LHCN-M2 (cell line): ENCODE results near the gene BBIP1. TPM values are rescaled to one million over a fixed set of nuclear protein-coding genes. Genes with fewer than 3 reads are reported as not detected.

ENCODE experiments used
- DNase-seq: peaks from one replicate; pipeline ENCODE4 v3.0.0-alpha.2; 2012; ENCODE audit warnings: low read depth
- total RNA-seq: library from RNA; depleted of rRNA; stranded (reverse); fragments of >200 nt; gene quantifications from 2 replicates; pipeline ENCODE4 v1.2.3, GENCODE V29; 2014

Gene BBIP1
- total RNA-seq, 1 experiment from 2014 or later, result 27.8 TPM

DNA sequence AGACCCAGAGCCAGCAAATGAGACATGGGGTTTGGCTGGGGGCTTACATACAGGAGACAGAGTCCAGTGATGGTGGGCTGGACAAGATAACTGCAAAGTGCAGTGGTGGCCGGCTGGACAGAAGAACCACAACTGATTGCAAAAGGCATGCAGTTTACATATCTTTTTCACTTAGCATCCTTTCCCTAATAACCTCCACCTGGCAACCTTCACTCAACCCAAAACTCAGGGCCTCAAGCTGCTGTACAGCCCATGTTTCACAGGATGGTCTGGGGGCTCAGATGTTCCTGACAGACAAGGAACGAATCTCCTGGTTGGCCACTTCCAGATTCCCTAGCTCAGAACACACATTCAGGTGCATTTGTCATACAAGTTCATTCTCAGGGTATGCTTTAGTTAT, 55.0 kb downstream of the BBIP1 start:
- no peak for DNase-seq

DNA sequence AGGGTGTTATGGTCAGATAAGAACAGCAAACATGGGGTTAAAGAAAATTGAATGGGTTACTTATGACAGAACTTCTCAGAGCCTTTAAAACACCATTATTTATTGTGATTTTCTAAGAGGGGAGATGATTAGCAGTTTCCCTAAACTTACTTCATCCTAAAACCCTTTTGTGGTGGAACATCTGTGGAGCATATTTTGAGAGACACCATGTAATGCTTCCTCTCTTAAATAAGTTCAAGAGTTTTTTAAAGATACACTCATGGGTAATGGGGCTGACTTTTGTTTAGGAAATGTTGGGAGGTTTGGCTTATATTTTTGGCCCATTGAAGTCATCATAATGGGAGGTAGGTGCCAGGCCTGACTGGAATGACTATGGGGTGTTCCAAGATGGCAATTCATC, 55.6 kb downstream of the BBIP1 start:
- DNase-seq, result no peak

DNA sequence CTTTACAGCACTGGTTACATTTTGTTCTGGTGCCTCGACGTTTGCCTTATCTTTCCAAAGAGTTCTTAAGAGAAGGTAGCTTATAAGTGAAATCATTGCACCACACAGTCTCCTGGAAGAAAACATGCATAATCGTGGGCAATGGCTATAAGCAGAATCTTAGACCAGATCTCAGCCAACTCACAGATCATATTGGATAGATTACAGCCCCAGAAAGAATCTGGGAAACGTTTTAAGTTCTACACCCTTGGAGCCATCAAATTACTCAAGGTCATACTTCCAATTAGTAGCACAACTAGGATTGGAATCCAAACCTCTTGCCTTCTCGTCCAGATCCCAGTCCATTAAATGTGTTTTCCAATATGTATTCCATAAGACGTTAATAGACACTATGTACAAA, 56.0 kb downstream of the BBIP1 start:
- no peak for DNase-seq

DNA sequence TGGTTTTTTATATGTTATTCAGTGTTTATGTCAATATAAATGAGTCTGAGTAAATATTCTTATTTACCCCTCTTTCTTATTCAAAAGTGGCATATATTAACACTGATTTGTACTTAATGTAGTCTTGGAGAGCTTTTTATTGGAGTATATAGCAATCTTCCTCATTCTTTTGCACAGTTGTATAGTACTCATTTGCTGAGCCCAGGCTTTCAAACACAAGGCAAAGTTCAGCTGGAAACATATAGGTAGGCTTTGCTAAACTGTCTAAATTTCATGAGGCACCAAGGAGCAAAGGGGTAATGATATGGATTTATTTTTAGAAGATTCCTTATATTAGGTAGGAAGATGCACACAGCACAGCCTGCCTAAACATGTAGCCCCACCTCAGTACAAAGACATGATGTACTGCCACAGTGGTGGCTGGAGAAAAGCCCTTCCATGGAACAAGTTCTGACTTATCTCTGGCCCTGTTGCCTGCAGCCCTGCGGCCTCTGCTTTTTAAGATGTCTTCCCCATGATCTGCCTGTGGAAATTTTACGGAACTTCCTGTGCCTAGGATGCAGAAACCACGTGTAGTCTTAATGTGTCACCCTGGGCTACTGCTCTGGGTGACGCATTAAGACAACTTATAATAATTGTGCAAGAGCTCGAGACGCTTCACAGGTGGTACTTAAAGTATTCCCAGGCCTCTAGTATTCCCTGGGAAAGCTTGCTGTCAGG, 56.9 kb downstream of the BBIP1 start:
- DNase-seq, result no peak

DNA sequence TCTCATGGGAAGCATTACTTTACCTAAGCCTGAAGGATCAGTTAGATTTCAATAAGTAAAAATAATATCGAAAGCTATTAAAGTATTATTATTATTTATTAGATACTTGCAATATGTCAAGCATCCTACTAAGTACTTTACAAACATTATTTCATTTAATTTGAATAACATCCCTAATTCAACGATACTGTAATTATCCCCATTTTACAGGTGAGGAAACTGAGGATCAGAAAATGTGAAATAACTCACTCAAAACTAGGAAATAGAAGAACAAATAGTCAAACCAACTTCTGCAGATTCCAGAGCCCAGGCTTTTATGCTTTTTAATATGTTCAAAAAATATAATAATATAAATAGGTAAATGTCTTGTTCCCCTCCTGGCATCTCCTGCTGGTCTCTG, 57.5 kb downstream of the BBIP1 start:
- DNase-seq, result no peak

DNA sequence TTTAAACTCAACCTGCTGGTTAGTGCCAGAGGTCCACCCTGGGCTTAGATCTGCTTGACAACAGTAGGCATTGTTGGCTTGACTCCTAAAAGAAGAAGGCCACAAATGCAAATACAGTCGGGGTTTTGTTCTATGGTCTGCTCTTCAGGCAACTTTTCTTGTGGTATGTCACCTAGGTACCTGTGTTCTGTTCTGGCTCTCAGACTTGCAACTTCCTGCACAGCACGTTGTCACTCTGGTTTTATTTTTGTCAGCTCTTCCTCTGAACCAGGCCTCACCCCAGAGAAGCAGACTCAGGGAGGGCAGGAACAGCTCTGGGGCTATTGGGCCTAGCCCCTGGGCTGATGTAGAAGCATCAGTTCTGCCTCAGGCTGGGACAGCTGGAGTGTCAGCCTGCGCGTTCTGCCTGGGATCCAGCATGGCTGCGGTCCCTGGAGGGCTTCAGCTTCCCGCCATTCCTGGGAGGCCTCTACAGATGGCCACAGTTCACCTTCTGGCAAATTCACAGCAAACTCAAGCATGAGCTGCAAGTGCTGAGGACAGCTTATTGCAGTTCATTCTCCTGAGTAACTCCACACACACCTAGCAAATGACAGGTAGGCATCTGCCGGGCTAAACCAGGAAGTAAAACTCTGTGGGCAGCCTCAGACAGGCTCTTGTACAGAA, 58.3 kb downstream of the BBIP1 start:
- DNase-seq, result no peak

DNA sequence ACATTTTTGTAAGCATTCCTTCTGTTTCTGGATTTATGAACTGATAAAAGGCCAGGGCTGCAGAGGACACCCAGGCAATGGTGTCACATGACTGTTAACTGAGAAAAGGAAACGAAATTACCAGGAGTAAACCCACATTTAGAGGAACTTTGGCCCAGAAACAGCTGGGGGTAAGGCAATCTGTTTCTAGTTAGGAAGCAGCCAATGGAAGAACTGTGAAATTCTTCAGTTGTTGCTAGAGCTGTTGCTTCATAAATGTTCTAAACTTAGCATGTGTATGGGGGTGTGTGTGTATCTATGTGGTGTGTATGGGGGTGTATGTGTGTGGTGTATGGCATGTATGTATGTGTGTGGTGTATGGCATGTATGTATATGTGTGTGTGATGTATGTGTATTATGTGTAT, 59.0 kb downstream of the BBIP1 start:
- DNase-seq, result peak; percentile 60

DNA sequence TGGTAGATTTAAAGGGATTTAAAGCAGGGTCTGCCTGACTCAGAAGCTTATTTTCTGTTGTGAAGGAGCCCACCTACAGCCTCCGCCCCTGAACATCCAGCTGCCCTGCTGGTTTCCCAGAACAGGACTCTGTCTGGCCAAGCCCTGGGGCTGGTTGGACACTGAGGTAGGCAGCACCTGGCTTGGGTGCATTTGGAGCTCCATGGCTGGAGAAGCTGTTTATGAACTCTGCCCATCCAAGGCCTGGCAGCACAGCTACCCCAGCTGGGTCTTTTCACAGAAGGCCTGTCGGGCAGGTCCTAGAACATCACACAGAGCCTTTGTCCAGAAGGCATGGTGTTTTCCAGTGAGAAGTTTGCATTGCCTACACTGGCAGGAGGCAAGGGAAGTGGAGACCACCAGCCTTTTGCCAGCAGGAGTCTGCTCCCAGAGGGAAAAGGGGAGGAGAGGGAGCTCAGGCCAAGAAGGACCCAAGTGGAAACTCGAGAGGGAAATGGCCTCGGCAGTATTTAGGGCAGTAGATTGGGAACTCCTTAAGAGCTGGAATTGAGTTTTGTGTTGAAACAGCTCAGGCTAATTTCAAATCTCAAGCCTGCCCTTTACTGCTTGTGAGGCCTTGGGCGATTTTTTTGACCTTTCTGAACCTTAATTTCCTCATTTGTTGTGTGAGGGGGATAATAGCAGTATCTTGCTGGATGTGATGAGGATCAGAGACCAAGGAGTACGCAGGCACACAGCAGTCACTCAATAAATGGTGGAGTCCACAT, 59.6 kb downstream of the BBIP1 start:
- no peak for DNase-seq

DNA sequence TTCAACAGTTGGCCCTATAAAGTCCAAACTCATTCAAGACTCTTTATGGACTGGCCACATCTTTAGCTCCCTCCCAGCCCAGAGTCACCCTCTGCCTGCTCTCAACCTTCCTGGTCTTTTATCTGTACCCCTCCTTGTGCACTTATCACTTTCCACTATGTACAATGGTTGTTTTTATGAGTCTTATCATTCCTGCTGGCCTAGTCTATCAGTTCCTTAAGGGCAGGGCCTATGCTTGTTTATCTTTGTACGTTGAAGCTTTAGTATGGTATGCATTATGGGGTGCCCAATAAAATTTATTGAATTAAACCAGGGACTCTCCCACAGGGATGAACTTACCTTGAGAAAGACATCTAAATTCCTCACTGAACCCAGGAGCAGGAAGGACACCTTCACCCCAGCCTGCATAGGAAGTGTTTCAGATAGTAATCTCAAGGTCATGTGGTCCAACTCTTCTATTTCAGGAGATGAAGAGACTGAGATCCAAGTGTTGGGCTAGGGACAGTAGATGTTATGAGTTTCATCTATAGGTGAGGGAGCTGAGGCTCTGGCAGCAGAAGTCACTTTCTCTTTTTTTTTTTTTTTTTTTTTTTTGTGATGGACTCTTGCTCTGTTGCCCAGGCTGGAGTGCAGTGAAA, 60.6 kb downstream of the BBIP1 start:
- DNase-seq, result no peak

DNA sequence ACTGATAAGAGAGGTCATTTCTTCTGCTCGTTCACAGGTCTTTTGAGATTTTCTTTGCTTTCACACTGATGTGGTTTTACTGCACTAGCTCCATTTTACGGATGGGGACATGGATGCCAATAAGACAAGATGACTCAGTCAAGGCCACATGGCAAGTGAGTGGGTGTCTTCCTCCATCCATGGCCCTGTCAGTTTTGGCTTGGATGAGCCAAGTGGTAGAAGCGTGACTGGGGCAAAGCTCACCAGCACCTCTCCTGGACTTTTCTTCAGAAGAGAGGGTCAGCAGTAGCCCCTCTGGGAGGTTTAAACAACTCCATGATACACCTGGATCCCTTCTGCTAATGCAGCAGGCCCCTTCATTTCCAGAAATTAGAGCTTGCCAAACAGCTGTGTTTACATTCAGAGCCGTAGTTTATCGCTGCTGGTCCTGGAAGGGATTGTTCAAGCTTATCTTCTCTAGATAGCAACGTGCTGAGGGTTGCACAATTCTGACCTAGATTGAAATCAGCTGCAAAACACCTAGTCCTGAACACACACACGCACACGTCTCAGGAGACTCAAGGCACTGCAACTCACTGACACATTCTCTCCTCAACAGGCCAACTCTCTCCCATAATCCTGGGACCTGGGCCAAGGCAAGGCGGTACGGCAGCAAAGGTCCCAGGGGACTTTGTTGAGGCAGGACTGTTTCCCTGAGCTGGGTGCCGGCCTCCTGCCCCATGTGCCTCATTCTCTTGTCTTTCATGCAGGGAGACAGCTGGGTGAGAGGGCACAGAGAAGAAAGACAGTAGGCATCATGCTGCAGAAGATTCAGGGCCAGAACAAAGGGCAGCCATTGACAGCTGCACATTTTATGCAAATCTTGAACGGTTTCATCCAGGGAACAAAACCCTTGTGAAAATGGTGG, 61.5 kb downstream of the BBIP1 start:
- no peak for DNase-seq

DNA sequence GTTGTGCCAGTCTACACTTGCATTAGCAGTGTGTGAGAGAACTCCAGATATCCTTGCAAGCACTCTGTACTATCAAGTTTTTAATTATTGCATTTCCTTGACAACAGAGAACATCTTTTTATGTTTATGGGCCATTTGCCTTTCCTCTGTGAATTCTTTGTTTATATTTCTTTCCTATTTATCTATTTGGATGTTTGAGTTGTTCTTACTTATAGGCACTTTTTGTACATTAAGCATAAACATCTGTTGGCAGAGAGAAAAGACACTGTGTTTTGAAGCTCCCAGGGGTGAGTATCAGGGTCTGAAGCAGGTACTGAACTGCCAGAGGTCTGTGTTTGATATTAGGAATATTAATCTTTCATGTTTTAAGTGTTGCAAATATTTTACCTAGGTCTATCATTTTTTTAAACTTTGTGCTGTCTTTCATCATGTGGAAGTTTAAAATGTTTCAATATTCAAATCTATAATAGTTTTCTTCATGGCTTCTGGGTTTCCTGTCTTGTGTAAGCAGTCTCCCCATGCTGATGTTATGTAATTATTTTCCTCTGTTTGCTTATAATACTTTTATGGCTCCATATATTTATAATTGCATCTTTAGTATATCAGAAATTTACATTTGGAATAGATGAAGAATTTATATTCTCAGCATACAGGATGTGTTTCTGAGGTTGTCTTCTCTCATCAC, 64.9 kb downstream of the BBIP1 start:
- no peak for DNase-seq

DNA sequence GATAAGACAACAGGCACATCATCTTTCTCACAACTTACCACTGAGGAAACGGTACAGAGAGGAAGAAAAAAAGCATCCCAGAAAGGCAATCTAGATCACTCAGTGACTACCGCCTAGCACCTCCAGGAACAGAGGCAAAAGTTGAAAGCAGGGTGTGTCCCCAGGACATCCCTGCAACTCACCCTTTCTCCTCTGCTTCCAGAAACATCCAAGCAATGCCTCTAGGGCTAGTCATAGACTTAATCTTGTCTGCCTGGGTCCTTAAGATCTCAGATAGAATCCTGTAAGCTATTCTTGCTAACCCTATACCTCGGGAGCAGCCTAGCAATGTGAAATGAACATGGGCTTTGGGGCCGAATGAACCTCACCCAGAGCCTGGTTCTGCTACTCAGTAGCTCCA, 66.0 kb downstream of the BBIP1 start:
- DNase-seq, result no peak

DNA sequence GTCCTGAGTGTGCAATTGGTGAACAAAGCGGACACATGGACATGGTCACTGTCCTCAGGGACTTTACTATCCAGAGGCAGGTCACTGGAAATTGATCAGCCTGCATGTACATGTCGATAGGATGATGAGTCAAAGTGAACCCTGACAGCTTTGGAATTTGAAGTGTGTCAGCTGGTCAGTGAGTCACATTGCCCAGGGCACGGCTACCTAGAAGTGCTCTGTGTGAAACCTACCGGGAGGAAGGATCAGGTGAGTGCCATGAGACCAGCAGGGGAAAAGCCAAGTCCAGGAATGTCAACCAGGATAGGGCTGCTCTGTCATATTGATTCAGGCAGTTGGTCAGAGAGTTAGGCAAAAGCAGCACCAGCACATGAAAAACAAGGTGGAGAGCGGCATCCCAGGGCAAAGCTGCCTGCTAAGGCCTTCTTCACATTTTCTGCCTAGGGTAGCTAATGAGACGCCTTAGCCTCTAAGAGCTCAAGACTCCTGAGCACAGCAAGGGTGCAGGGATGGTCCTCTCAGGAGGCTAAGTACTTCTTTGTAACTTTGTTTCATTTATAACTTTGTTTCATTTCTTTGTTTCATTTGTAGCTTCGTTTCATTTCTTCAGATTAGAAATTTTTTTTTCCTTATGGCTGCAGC, 66.6 kb downstream of the BBIP1 start:
- no peak for DNase-seq

DNA sequence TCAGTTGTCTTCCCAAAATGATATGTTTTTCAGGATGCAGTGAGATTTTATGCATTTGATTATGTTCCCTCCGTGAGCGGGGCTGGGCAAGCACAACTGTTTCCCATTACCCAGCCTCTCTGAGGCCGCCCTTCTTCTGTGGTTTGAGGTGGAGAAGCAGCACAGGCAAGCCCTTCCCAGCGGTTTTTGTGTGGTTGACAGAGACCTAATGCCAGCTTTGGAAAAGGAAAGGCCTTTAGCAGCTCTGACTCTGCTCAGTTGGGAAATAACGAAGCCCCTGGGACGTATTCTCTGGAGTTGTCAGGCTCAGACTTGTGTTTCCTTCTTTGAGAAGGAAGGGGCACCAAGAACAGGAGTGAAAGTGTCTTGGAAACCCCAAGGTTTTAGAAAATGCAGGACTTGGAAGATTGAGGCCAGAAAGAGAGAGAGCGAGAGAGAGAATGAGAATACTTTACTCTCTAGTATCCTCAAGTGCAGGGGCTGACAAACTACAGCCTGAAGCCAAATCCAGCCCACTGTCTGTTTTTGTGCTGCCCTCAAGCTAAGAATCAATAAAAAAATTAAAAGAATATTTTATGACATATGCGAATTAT, 67.9 kb downstream of the BBIP1 start:
- peak; percentile 64 for DNase-seq

DNA sequence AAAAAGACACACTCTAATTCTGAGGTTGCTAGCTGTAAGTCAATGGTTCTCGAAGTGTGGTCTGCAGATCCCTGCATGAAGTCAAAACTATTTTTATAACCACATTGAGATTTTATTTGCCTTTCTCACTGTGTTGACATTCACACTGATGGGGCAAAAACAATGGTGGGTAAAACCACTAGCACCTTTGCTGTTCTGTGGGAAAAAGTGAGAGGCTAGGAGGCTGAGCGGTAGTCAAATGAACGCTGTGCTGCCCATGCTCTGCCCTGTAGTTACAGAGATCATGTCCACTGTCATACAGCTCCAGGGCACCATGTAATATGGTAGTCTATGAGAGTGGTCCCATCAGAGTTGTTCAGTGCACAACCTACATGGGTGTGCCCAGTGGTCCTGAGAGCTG, 68.9 kb downstream of the BBIP1 start:
- DNase-seq, result no peak
